ENCODE measurements around the gene JADE2.
A peak's percentile ranks its signal among the peaks of the same experiment; 100 is the strongest.
"Not testable (repeated sequence)": the region's sequence is repeated elsewhere in the genome, so short reads cannot be mapped to it uniquely, and the experiment has no call there.

Gene JADE2

GRCh38 chr5:134547999-134548658, 22.7 kb downstream of the JADE2 start:
- H3K4me3 ChIP-seq (ENCODE audit: low read length) = no peak overlapping the region
- no peak for TF ChIP-seq CTCF (conservative IDR thresholded peaks at IDR 0.05; ENCODE audit: low read length)

GRCh38 chr5:134549714-134550113, 24.2 kb downstream of the JADE2 start:
- peak; percentile 45 for DNase-seq (ENCODE audit: low read depth)
- no peak for TF ChIP-seq CTCF (conservative IDR thresholded peaks at IDR 0.05; ENCODE audit: low read length)
- H3K4me3 ChIP-seq (ENCODE audit: low read length) = no peak overlapping the region

More at GRCh38 chr5:134547999-134548658, 22.7 kb downstream of the JADE2 start:
- no peak for DNase-seq (ENCODE audit: low read depth)

- no peak for DNase-seq (ENCODE audit: low read depth)
- TF ChIP-seq CTCF (conservative IDR thresholded peaks at IDR 0.05; ENCODE audit: low read length) = no peak
Observed at GRCh38 chr5:134550271-134551214, 25.1 kb downstream of the JADE2 start.

GRCh38 chr5:134551901-134552300, 26.4 kb downstream of the JADE2 start:
- no peak for DNase-seq (ENCODE audit: low read depth)
- no peak overlapping the region for H3K4me3 ChIP-seq (ENCODE audit: low read length)
- no peak for TF ChIP-seq CTCF (conservative IDR thresholded peaks at IDR 0.05; ENCODE audit: low read length)

More at GRCh38 chr5:134550271-134551214, 25.1 kb downstream of the JADE2 start:
- no peak overlapping the region for H3K4me3 ChIP-seq (ENCODE audit: low read length)

GRCh38 chr5:134552301-134552700, 26.8 kb downstream of the JADE2 start:
- H3K4me3 ChIP-seq (ENCODE audit: low read length) = no peak overlapping the region
- DNase-seq (ENCODE audit: low read depth) = peak; percentile 94
- TF ChIP-seq CTCF (conservative IDR thresholded peaks at IDR 0.05; ENCODE audit: low read length) = no peak

GRCh38 chr5:134552716-134553115, 27.2 kb downstream of the JADE2 start:
- not testable (repeated sequence) for DNase-seq (ENCODE audit: low read depth); H3K4me3 ChIP-seq (ENCODE audit: low read length)

- no peak for TF ChIP-seq CTCF (conservative IDR thresholded peaks at IDR 0.05; ENCODE audit: low read length)
- DNase-seq (ENCODE audit: low read depth) = no peak
- H3K4me3 ChIP-seq (ENCODE audit: low read length) = no peak overlapping the region
Observed at GRCh38 chr5:134553821-134554267, 28.4 kb downstream of the JADE2 start.

Data from AG10803 (cell line).